Measurements from ENCODE around the gene MMP15. TPM values are rescaled to one million over a fixed set of nuclear protein-coding genes. Genes with fewer than 3 reads are reported as not detected.

Gene MMP15
- total RNA-seq, 1 donor from 2014 or later: 7.2 TPM

DNA sequence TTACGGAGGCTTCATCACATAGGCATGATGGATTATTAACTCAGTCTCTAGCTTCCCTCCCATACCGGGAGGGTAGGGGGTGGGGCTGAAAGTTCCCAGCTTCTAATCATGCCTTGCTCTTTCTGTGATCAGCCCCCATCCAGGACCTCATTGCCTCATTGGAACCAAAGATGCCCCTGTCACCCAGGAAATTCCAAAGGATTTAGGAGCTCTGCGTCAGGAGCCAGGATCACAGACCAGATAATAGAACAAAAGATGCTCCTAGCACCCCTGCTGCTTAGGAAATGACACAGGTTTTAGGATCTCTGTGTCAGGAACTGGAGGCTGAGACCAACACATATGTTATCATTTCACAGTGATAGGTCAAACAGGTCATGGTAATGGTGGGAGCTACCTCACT, 14.7 kb upstream of the MMP15 start:
- no peak overlapping the region for H2AFZ ChIP-seq (replicated peaks)
- no peak overlapping the region for H3K27ac ChIP-seq
- peaks cover 24% of the 10 kb centered on the region for H3K4me1 ChIP-seq
- H3K4me3 ChIP-seq: no peak overlapping the region
- Mint-ChIP-seq H3K4me3 (no peak overlapping the region), H3K27me3 (ENCODE audit: insufficient read depth, low read depth) (peaks cover 2% of the 10 kb centered on the region), H3K36me3 (peaks cover 18% of the 10 kb centered on the region), H3K4me1 (peaks cover 4% of the 10 kb centered on the region), H3K27ac (no peak overlapping the region), H3K9me3 (peaks cover 4% of the 10 kb centered on the region)
- no peaks in the 10 kb centered on the region for H3K36me3 ChIP-seq
- H3F3A ChIP-seq (ENCODE audit: low read depth): peaks cover 9% of the 10 kb centered on the region
- H3K4me2 ChIP-seq: peak overlapping the region; percentile 29
- H4K20me1 ChIP-seq (ENCODE audit: low read depth): no peaks in the 10 kb centered on the region
- H3K9ac ChIP-seq: no peak overlapping the region
- no peaks in the 10 kb centered on the region for H3K79me2 ChIP-seq (ENCODE audit: low read depth)
- H3K27me3 ChIP-seq: no peaks in the 10 kb centered on the region
- DNase-seq (ENCODE audit: low spot score): peak; percentile 57
- TF ChIP-seq EZH2 (IDR thresholded peaks at IDR 0.05) (no peak), EZH2phosphoT487 (IDR thresholded peaks at IDR 0.05) (no peak), CTCF (IDR thresholded peaks at IDR 0.05) (no peak)
- H3K9me3 ChIP-seq (ENCODE audit: low read depth): no peaks in the 10 kb centered on the region

- no peak overlapping the region for H3K27ac Mint-ChIP-seq
- TF ChIP-seq EZH2phosphoT487 (IDR thresholded peaks at IDR 0.05) (no peak), EZH2 (IDR thresholded peaks at IDR 0.05) (no peak), CTCF (IDR thresholded peaks at IDR 0.05) (no peak)
- peaks cover 4% of the 10 kb centered on the region for H3K4me1 Mint-ChIP-seq
- Histone ChIP-seq H3K27me3 (no peaks in the 10 kb centered on the region), H3K9ac (no peak overlapping the region), H2AFZ (replicated peaks) (no peak overlapping the region), H3F3A (ENCODE audit: low read depth) (peaks cover 9% of the 10 kb centered on the region), H3K79me2 (ENCODE audit: low read depth) (no peaks in the 10 kb centered on the region), H3K4me3 (no peak overlapping the region), H4K20me1 (ENCODE audit: low read depth) (no peaks in the 10 kb centered on the region), H3K4me2 (no peak overlapping the region), H3K9me3 (ENCODE audit: low read depth) (no peaks in the 10 kb centered on the region), H3K36me3 (no peaks in the 10 kb centered on the region), H3K27ac (no peak overlapping the region), H3K4me1 (peaks cover 24% of the 10 kb centered on the region)
- no peak overlapping the region for H3K4me3 Mint-ChIP-seq
- peaks cover 16% of the 10 kb centered on the region for H3K36me3 Mint-ChIP-seq
- no peak for DNase-seq (ENCODE audit: low spot score)
- H3K9me3 Mint-ChIP-seq: peaks cover 4% of the 10 kb centered on the region
- H3K27me3 Mint-ChIP-seq (ENCODE audit: insufficient read depth, low read depth): peaks cover 2% of the 10 kb centered on the region
These were observed 13.9 kb upstream of the MMP15 start for GRCh38 chr16:58011652-58012051.

GRCh38 chr16:58012481-58012880, 13.1 kb upstream of the MMP15 start:
- Mint-ChIP-seq H3K27ac (no peak overlapping the region), H3K27me3 (ENCODE audit: insufficient read depth, low read depth) (peaks cover 2% of the 10 kb centered on the region), H3K4me3 (no peak overlapping the region), H3K9me3 (no peaks in the 10 kb centered on the region), H3K36me3 (peaks cover 10% of the 10 kb centered on the region), H3K4me1 (peaks cover 4% of the 10 kb centered on the region)
- DNase-seq (ENCODE audit: low spot score): peak; percentile 52
- Histone ChIP-seq H3F3A (ENCODE audit: low read depth) (peaks cover 9% of the 10 kb centered on the region), H3K27ac (peak overlapping the region; percentile 11), H3K4me1 (peaks cover 24% of the 10 kb centered on the region), H3K79me2 (ENCODE audit: low read depth) (no peaks in the 10 kb centered on the region), H3K4me3 (peak overlapping the region; percentile 18), H4K20me1 (ENCODE audit: low read depth) (no peaks in the 10 kb centered on the region), H2AFZ (replicated peaks) (peak overlapping the region; percentile 63), H3K9me3 (ENCODE audit: low read depth) (no peaks in the 10 kb centered on the region), H3K27me3 (no peaks in the 10 kb centered on the region), H3K36me3 (no peaks in the 10 kb centered on the region), H3K4me2 (peak overlapping the region; percentile 61), H3K9ac (no peak overlapping the region)
- TF ChIP-seq EZH2 (IDR thresholded peaks at IDR 0.05) (no peak), CTCF (IDR thresholded peaks at IDR 0.05) (no peak), EZH2phosphoT487 (IDR thresholded peaks at IDR 0.05) (no peak)

All from neural progenitor cell (in vitro differentiated cells).